ENCODE results near the gene ECHDC3. TPM values are rescaled to one million over a fixed set of nuclear protein-coding genes. Genes with fewer than 3 reads are reported as not detected.

The ECHDC3 gene
- polyA plus RNA-seq, 1 of the 3 experiments (the other 2 are of a cell fraction) = 13.5 TPM

- TF ChIP-seq CTCF (IDR thresholded peaks at IDR 0.05) = no peak
- TF ChIP-seq RAD21 (IDR thresholded peaks at IDR 0.05; ENCODE audit: low read length) = no peak
- no peak for TF ChIP-seq GABPA (IDR thresholded peaks at IDR 0.05; ENCODE audit: low read depth)
These were observed 14.7 kb downstream of the ECHDC3 start (continued) for GRCh38 chr10:11756766-11757315.

DNA sequence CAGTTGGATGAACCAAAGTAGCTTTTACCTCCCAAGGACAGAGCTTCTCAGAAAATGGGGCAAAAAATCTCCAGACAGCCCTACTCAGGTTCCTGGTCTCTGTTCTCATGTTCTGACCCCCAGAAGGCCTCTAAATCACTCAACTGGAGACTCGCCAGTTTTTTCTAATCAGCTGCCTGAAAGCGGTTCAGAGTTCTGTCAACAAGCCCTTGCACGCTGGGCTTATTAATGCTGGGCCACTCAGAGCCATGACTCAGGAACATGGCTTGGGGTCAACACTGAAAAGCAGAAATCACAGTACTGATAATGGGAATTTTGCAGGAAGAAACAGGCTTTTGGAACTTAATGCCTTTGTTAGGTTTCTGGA, 15.3 kb downstream of the ECHDC3 start:
- no peaks in the 10 kb centered on the region for H3K36me3 ChIP-seq (replicated peaks in 1 of 2; ENCODE audit: control insufficient read depth in 1 of 2, insufficient read depth in 2 of 2, low read length in 1 of 2)
- 0 out of 2 replicates have a peak overlapping the region, but pooled peaks have one; percentile 27 for H3K4me2 ChIP-seq
- H3K27ac ChIP-seq (ENCODE audit: low read depth in 2 of 2, low read length in 1 of 2) = peak overlapping the region; percentile 25 to 32; a peak in 3 of 4 replicates
- H3F3A ChIP-seq (replicated peaks; ENCODE audit: insufficient read depth) = no peaks in the 10 kb centered on the region
- 0 out of 2 replicates have a peak overlapping the region, but pooled peaks have one; percentile 19 for H3K9ac ChIP-seq
- H3K9me3 ChIP-seq = no peaks in the 10 kb centered on the region
- H4K20me1 ChIP-seq (ENCODE audit: insufficient read depth) = no peaks in the 10 kb centered on the region
- H3K79me2 ChIP-seq (ENCODE audit: insufficient read depth) = no peaks in the 10 kb centered on the region
- DNase-seq = peak; percentile 33
- POLR2A ChIA-PET = interaction anchor here (0.7 kb wide), 1 partner anchor 170 kb away, joined by 3 read pairs; no protein-coding TSS in a partner anchor
- peak overlapping the region; percentile 59; the same call in 1 of the 2 replicates for H2AFZ ChIP-seq (ENCODE audit: low read depth)
- H3K4me1 ChIP-seq (ENCODE audit: control insufficient read depth in 1 of 2, insufficient read depth in 2 of 2, low read depth in 1 of 2, low read length in 1 of 2) = peaks cover 10 to 13% of the 10 kb centered on the region in 2 experiments; a peak in 2 of 4 replicates
- CTCF ChIA-PET = interaction anchor here (0.6 to 3.6 kb wide), 56 partner anchors 9 to 645 kb away, joined by 3 to 55 read pairs (median 4); no protein-coding TSS in a partner anchor
- no peak for TF ChIP-seq RFX5 (IDR thresholded peaks at IDR 0.05; ENCODE audit: low read length)
- TF ChIP-seq RXRA (IDR thresholded peaks at IDR 0.05; ENCODE audit: borderline replicate concordance, low read depth) = no peak
- no peak for TF ChIP-seq TAF1 (IDR thresholded peaks at IDR 0.05; ENCODE audit: borderline replicate concordance, low read depth, low read length)
- TF ChIP-seq ELF1 (IDR thresholded peaks at IDR 0.05) = no peak
- no peak for TF ChIP-seq FOXM1 (IDR thresholded peaks at IDR 0.05; ENCODE audit: low read depth)
- TF ChIP-seq RCOR1 (IDR thresholded peaks at IDR 0.05; ENCODE audit: low read length) = no peak
- TF ChIP-seq EP300 (IDR thresholded peaks at IDR 0.05; ENCODE audit: borderline replicate concordance in 1 of 2, low read depth in 1 of 2, low read length in 1 of 2) = no peak
- TF ChIP-seq CTCF (IDR thresholded peaks at IDR 0.05) = no peak
- no peak for TF ChIP-seq POLR2AphosphoS5 (IDR thresholded peaks at IDR 0.05; ENCODE audit: low read depth, low read length)
- 57% methylated on average over 3 of the region's 3 CpGs for WGBS (ENCODE audit: low lambda C conversion rate)
- no peaks in the 10 kb centered on the region for H3K9me2 ChIP-seq
- no peaks in the 10 kb centered on the region for H3K27me3 ChIP-seq (ENCODE audit: insufficient read depth)
- peak overlapping the region in 1 of 2 experiments; percentile 38; a peak in 1 of 4 replicates for H3K4me3 ChIP-seq (ENCODE audit: low read depth in 2 of 2, low read length in 1 of 2)

Measured in SK-N-SH (cell line).